WERI-Rb-1 (cell line): ENCODE measurements around the gene BAD.
"Not testable (repeated sequence)": the region's sequence is repeated elsewhere in the genome, so short reads cannot be mapped to it uniquely, and the experiment has no call there.

Experiments used
- DNase-seq: peaks from one replicate; pipeline ENCODE4 v3.0.0-alpha.2; 2020
- H3K27ac ChIP-seq: fragments of 250-450 bp; sonication (Bioruptor Pico); 2 replicates; pipeline ENCODE4 v1.5.1; 2020; ENCODE audit warnings: mild to moderate bottlenecking, moderate library complexity
- H3K27me3 ChIP-seq: fragments of 250-450 bp; sonication (Bioruptor Pico); 2 replicates; pipeline ENCODE4 v1.5.1; 2021; ENCODE audit warnings: mild to moderate bottlenecking, low read depth, moderate library complexity; ENCODE audit not compliant: insufficient read depth, severe bottlenecking
- H3K36me3 ChIP-seq: fragments of 250-450 bp; sonication (Bioruptor Pico); 2 replicates; pipeline ENCODE4 v1.5.1; 2020; ENCODE audit warnings: mild to moderate bottlenecking, moderate library complexity
- H3K4me3 ChIP-seq: 2 replicates; pipeline ENCODE4 v1.5.1; 2011; ENCODE audit warnings: low read depth, mild to moderate bottlenecking, control low read depth, low read length
- H3K9me3 ChIP-seq: fragments of 250-450 bp; sonication (Bioruptor Pico); 2 replicates; pipeline ENCODE4 v1.5.1; 2021; ENCODE audit warnings: mild to moderate bottlenecking, moderate library complexity; ENCODE audit not compliant: severe bottlenecking
- TF ChIP-seq, protein P1 (sequence below): IDR thresholded peaks from 2 replicates; pipeline ENCODE4 v1.5.1; 2011; ENCODE audit warnings: low read depth, mild to moderate bottlenecking, control low read depth, inconsistent platforms, low read length

The BAD gene

DNA sequence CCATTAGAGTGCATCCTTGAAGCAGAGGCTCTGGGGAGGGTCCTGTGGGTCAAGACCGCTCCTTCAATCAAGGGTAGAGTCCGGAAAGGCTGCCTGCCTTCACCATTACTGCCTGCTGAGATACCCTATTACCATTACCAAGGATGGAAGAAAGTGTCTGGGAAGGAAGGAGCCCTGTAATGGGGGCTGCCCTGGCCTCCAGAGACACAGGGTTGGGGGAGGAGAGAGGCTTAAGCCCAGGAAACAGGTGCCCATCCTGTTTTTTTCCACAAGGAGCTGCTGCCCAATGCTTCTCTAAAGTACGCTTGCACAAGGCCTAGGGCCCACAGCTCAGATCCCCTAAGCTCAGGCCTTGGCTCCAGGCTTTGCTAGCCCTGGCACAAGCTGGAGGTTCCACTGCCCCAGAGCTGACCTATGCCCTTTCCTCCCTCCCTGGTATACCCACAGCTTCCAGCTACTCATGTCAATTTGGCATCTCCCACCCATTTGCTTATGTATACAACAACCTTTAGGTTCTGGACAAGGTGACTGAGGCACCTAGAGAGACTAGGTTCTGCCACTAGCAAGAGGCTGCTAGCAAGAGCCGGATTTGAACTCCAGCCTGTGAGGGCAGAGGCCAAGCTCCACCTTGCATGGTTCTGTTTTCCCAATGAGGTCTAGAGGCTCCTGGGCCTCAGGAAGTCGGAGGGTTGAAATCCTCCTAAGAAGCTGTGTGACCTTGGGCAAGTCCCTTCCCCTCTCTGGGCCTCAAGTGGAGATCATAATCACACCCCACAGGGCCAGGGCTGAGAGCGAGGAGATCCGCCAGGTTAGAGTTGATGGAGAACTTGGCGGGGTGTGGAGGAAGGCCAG is 34.7 kb downstream of the BAD start:
- no peak for DNase-seq
- Histone ChIP-seq H3K9me3 (no peaks in the 10 kb centered on the region), H3K36me3 (peaks cover 13% of the 10 kb centered on the region), H3K27ac (peak overlapping the region; percentile 44), H3K4me3 (no peak overlapping the region), H3K27me3 (no peaks in the 10 kb centered on the region)
- TF ChIP-seq, protein P1, sequence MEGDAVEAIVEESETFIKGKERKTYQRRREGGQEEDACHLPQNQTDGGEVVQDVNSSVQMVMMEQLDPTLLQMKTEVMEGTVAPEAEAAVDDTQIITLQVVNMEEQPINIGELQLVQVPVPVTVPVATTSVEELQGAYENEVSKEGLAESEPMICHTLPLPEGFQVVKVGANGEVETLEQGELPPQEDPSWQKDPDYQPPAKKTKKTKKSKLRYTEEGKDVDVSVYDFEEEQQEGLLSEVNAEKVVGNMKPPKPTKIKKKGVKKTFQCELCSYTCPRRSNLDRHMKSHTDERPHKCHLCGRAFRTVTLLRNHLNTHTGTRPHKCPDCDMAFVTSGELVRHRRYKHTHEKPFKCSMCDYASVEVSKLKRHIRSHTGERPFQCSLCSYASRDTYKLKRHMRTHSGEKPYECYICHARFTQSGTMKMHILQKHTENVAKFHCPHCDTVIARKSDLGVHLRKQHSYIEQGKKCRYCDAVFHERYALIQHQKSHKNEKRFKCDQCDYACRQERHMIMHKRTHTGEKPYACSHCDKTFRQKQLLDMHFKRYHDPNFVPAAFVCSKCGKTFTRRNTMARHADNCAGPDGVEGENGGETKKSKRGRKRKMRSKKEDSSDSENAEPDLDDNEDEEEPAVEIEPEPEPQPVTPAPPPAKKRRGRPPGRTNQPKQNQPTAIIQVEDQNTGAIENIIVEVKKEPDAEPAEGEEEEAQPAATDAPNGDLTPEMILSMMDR = no peak

DNA sequence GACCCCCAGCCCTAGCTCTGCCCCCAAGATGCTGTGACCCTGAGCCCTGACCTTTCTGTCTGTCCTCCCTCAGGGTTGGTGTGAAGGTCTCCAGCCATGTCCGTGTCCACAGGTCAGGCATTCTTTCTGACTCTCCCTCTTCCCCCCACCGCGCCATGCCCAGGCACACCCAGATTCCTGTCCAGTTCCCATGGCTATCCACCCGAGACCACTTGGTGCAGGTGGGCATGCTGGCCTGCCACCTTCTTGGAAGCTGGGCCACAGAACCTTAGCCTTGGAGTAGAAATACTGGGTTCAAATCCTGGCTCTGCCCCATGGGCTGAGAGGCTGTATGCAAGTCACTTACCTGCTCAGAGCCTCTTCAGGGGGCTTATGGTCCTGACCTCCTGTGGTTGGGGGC is 35.4 kb downstream of the BAD start:
- Histone ChIP-seq H3K4me3 (no peak overlapping the region), H3K27me3 (no peaks in the 10 kb centered on the region), H3K27ac (peak overlapping the region; percentile 44), H3K9me3 (no peaks in the 10 kb centered on the region), H3K36me3 (peaks cover 18% of the 10 kb centered on the region)
- DNase-seq = no peak
- TF ChIP-seq, protein P1 = no peak

DNA sequence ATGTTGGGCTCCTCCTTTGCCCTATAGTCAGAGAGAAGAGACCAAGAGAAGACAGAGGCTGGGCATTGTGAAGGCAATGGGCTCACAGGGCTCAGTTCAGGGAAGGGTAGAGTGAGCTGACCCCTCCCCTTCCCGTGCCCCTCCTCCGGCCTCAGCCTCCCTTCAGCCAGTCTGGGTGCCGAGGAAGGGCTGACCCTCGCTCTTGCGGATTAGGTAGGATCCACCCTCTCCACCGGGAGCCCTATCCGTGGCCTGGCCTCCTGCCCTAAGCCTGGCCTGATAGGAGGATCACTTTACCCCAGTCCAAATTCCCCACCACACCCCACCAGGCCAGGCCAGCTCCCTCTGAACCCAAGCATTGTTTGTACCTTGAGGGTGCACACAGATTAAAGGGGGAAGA is 35.9 kb downstream of the BAD start:
- Histone ChIP-seq H3K4me3 (no peak overlapping the region), H3K27ac (peak overlapping the region; percentile 81), H3K36me3 (peaks cover 21% of the 10 kb centered on the region), H3K9me3 (no peaks in the 10 kb centered on the region), H3K27me3 (no peaks in the 10 kb centered on the region)
- peak; percentile 54 for DNase-seq
- TF ChIP-seq, protein P1 = no peak

DNA sequence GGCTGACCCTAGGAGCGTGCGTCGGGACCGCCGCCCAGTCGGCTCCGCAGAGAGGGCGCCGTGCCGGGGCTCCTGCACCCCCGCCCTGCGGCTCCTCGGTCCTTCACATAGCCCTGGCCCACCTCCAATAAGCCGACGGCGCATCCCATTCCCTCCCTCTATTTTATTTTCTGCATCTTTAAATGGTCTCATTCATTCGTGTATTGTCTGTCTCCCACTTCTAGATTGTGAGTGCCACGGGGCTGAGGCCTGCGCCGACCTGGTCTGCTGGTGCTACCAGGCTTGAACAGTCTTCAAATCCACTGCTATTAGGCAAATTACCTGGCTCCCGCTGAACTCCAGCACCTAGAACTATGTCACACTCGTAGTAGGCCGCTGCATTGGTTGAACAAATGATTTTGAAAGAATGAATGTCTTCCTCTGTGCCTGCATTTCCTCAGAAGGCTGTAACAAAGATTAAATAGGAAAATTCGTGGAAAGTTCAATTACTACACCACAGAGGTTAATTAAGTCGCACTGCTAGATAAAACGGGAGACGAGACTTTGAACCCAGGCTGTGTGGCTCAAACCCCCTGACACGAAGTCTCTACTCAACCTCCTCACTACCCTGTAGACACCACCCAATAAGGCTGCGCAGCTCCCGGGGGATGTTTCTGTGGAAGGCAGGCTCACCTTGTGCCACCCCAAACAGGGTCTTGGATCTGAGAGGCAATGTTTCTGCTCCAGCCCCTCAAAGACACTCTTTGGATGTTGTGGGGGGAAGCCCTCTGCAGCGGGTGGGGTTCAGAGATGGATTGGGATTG is 36.5 kb downstream of the BAD start:
- peak overlapping the region; percentile 81 for H3K27ac ChIP-seq
- DNase-seq = peak; percentile 39
- H3K27me3 ChIP-seq = no peaks in the 10 kb centered on the region
- TF ChIP-seq, protein P1 = no peak
- no peaks in the 10 kb centered on the region for H3K9me3 ChIP-seq
- peak overlapping the region; percentile 84 for H3K4me3 ChIP-seq
- peaks cover 28% of the 10 kb centered on the region for H3K36me3 ChIP-seq

DNA sequence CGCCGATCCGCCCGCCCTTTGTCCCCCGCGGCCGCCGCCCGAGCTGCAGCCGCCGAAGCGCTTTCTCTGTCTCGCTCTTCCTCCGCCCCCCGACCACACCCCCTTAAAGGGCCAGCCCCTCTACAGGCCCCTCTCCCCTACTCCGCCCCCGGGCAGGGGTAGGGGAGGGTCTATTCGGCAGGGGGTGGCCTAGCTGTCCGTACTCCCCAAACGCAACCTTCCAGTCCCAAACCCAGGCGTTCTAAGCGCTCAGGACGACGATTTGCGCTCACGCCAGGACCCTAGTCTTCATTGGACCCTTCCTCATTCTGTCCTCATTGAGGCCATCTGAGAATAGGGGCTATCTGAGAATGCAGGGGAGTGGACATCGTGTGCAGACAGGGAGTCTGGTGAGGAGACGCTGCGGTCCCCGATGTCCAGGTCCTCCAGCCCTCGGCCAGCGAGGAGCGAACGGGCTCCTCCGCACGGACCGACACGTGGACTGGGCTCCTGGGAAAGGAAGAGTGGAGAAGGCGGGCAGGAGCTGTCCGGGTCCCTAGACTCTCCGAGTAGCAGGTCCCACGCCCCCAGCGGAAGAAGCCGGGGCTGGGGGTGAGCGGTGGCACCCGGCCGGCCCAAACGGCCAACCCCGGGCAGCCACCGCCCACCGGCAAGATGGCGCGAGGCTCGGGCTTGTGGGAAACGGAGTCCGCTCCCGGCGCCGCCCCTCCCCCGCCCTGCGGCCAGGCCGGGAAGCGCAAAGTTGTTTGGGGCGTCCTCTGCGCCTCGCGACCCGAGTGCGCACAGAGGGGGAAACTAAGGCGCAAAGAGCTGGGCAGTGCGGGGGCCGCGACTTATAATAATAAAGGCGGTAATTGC is 37.4 kb downstream of the BAD start, which contains the start of gene PPP1R14B:
Gene PPP1R14B (minus strand): TSS at position 73 of the 858 bp plus-strand sequence. CDS start 270 bp downstream, outside the sequence.
- no peaks in the 10 kb centered on the region for H3K9me3 ChIP-seq
- DNase-seq = peak; percentile 91
- peak within 1 kb of the TSS; percentile 89 for H3K27ac ChIP-seq
- H3K4me3 ChIP-seq = peak within 1 kb of the TSS; percentile 84
- TF ChIP-seq, protein P1 = 0 out of 2 replicates have a peak, but pooled peaks have one; percentile 12
- H3K27me3 ChIP-seq = no peaks in the 10 kb centered on the region
- peaks cover 29% of the 10 kb centered on the region for H3K36me3 ChIP-seq

DNA sequence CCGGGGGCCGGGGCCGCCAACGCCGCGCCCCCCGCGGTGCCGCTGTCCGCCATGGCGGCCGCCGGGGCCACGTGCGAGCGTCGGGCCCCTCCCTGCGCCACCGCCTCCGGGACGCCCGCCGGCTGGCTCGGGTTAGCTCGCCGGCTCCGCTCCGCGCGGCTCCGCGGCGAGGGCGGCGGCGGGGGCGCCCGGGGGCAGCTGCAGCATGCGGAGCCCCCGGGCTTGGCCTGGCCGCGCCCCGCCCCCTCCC is 37.9 kb downstream of the BAD start:
- DNase-seq = not testable (repeated sequence)

More for the DNA sequence above, 37.9 kb downstream of the BAD start:
- H3K36me3 ChIP-seq = peaks cover 29% of the 10 kb centered on the region
- H3K4me3 ChIP-seq = peak overlapping the region; percentile 61
- H3K27ac ChIP-seq = peak overlapping the region; percentile 89
- H3K27me3 ChIP-seq, H3K9me3 ChIP-seq: not testable (repeated sequence)
